ENCODE measurements around the gene MTERF4.

- TF ChIP-seq CTCF (conservative IDR thresholded peaks at IDR 0.05; ENCODE audit: low read depth, low read length) (no peak), RFX5 (IDR thresholded peaks at IDR 0.05; ENCODE audit: low read depth, low read length) (no peak), NFE2L2 (IDR thresholded peaks at IDR 0.05; ENCODE audit: low read depth, low read length) (no peak), POLR2A (IDR thresholded peaks at IDR 0.05; ENCODE audit: low read depth, low read length) (no peak), CEBPB (IDR thresholded peaks at IDR 0.05; ENCODE audit: low read depth, low read length) (no peak), RAD21 (IDR thresholded peaks at IDR 0.05; ENCODE audit: low read length) (no peak), SMC3 (IDR thresholded peaks at IDR 0.05; ENCODE audit: low read depth, low read length) (no peak), CHD1 (IDR thresholded peaks at IDR 0.05; ENCODE audit: low read depth, low read length) (no peak), USF2 (IDR thresholded peaks at IDR 0.05; ENCODE audit: low read depth, low read length) (no peak)
Measured at GRCh38 chr2:241080405-241081189, 21.5 kb downstream of the MTERF4 start.

All from IMR-90 (cell line).